ENCODE measurements around the gene TLNRD1. TPM values are rescaled to one million over a fixed set of nuclear protein-coding genes. Genes with fewer than 3 reads are reported as not detected.

Gene TLNRD1
- total RNA-seq, 1 donor from 2014 or later, result 43.1 TPM

DNA sequence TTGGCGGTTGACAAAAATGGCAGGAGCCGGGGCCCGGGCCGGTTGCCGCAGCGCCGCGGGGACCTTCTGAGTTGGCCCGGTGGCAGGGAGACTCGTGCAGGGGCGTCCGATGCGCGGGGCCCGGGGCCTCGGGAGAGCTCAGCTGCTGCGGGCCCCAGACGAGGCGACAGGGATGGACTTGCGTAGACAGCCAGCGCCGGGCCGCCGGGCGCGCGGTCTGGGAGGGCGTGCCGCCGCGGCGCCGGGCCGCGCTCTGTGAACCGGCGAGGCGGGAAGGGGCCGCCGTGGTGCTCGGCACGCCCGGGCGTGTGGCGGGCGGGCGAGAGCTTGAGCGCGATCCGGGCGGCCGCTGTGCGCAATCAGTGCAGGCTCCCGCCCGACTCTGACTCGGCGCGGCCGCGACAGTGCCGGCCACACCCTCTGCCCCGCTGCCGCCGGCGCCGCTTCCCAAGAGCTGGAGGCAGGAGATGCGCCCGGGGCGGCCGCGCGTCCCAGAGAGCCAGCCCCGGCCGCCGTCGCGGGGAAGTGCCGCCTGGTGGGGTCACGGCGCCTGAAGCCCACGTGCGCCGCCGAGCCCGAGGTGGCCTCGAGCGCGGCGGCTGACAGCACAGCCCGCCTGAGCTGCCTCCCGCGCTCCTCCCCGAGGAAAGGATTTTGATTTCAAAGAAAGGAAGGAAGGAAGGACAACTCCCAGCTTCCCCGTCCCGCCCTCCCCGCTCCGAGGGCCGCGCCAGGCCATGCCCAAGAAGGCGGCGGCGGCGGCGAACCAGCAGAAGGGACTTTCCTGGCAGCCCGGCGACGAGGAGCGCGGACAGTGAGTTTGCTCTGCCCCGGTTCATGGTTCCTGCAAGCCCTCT, 657 bp downstream of the TLNRD1 start:
- DNase-seq (ENCODE audit: low spot score), result peak; percentile 92

DNA sequence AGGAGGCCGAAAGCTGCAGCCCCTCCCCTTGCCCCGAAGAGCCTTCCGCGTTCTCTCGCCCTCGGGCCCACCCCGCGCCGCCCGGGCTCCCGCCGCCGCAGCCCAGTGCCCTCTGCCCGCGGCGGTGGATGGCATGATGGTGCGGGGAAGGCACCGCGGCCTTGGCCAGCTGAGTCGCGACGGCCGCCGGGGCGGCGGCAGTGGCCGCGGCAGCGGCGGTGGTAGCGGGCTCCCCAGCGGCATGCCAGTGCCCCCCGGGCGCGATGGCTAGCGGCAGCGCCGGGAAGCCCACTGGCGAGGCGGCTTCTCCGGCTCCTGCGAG, 1.2 kb downstream of the TLNRD1 start:
- DNase-seq (ENCODE audit: low spot score), result no peak

DNA sequence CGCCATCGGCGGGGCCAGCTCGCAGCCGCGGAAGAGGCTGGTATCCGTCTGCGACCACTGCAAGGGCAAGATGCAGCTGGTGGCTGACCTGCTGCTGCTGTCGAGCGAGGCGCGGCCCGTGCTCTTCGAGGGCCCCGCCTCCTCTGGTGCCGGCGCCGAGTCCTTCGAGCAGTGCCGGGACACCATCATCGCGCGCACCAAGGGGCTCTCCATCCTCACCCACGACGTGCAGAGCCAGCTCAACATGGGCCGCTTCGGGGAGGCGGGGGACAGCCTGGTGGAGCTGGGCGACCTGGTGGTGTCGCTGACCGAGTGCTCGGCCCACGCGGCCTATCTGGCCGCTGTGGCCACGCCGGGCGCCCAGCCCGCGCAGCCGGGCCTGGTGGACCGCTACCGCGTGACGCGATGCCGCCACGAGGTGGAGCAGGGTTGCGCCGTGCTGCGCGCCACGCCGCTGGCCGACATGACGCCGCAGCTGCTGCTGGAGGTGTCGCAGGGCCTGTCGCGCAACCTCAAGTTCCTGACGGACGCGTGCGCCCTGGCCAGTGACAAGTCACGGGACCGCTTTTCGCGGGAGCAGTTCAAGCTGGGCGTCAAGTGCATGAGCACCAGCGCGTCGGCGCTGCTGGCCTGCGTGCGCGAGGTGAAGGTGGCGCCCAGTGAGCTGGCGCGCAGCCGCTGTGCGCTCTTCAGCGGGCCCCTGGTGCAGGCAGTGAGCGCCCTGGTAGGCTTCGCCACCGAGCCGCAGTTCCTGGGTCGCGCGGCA, 1.8 kb downstream of the TLNRD1 start:
- DNase-seq (ENCODE audit: low spot score), result no peak

DNA sequence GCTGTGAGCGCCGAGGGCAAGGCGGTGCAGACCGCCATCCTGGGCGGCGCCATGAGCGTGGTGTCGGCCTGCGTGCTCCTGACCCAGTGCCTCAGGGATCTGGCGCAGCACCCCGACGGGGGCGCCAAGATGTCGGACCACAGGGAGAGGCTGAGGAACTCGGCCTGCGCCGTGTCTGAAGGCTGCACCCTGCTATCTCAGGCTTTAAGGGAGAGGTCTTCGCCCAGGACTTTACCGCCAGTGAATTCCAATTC, 2.3 kb downstream of the TLNRD1 start:
- DNase-seq (ENCODE audit: low spot score), result no peak

DNA sequence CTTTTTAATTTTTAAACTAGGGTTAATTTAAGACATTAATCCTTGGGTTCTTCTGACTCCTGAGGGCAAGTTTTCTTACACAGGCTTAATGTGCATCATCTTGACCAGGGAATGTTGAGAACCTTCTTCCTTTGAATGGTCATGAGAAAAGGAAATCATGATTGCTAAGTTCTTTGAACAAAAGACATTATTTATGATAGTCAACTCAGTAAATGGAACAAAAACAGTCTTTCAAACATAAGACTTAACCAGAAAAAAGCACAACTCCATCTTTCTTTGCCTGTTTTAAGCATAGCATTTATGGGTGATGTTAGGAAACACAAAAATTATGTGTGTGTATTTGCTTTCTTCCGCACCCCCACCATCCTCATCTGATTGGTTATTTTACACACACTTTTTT, 5.4 kb downstream of the TLNRD1 start:
- no peak for DNase-seq (ENCODE audit: low spot score)

DNA sequence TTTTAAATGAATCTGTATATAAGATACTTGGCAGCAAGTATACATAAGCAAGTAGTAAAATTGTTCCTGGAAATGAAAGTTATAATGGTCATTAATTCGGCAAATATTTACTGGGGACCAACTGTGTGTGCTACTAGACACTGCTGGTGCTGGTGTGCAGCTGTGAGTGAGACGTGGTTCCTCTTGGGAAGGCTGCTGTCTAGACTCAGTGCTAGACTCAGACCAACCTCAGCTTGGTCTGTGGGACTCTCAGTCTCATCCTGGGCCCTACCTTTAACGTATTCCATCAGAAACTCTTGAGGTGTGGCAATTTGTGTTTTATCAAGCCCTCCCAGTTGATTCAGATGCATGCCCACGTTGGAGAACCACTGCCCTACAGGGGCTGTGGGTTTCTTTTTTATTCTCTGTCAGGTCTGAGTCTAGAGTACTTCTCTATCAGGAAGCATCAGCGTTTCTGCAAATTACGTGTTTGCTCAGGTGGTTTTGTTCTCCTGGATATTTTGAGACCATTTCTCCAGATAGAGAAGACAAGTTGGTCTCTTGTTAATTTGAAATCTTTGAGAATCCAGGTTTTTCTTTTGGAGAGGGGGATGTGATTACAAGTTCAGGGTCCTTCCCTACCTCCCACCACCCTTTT, 6.8 kb downstream of the TLNRD1 start:
- DNase-seq (ENCODE audit: low spot score), result no peak

DNA sequence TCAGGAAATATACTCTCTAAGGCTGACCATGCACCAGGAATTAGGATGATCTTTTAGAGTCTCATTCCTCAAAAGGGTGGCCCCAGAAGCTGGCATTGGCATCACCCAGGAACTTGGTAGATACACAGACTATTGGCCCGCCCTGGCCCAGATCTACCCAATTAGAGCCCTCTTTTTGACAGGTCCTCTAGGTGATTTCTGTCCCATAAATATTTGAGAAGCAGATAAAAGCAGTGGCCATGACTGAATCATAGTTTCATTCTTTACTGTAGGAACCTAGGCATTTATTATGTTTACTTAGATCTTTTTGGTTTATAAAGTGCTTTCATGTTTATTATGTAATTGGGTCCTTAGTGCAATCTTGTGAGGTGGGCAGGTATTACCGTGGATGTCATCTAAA, 7.6 kb downstream of the TLNRD1 start:
- DNase-seq (ENCODE audit: low spot score), result no peak

DNA sequence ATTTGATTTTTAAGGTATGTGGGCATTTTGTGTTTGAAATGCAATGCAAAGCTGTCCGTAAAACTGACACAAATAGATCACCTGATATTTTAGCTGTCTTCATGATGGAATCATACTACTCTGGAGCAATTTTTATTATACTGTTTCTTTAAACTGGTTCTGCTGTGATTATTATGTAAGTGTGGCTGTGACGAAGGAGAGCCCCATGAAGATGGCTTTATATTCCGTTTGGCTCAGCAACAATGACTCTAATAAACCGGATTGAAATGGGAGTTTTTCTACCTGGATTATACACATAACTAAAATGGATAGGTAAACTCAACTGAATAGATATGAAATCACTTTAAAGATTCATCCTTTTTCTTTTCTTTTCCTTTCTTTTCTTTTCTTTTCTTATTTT, 9.4 kb downstream of the TLNRD1 start:
- no peak for DNase-seq (ENCODE audit: low spot score)

DNA sequence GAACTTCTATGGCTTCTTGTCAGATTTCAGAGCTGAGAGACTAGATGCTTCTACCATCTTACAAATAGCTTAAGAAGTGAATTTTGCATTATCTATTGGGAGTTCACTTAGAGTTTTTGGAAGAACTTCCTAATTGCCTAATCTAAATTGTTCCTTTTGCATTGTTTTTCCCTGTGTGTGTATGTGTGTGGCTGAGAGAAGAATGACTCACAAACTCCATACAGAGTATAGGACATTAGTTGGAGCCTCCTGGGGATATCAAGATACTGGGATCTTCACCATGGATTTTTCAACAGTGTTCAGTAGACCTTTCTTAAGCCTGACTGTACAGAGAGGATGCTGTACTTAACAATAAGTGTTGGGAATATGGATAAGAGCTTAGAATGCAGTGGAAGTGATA, 10.9 kb downstream of the TLNRD1 start:
- no peak for DNase-seq (ENCODE audit: low spot score)

DNA sequence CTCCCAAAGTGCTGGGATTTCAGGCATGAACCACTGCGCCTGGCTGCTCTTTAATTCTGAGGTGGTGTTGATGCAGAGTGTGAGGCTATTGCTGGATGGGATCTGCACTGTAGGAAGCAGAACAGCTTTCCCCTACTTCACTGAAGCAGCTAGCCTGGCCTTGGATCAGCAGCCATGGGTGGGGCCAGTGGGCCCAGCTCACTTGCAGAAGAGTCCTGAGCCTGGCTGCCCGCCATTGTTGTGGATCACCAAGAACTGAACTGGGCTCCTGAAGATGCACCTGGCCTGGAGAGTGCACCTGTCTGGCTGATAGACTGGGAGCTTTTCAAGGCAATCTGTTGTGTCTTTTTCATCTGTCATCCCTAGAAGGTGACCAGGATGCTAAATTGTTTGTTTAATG, 11.9 kb downstream of the TLNRD1 start:
- no peak for DNase-seq (ENCODE audit: low spot score)

DNA sequence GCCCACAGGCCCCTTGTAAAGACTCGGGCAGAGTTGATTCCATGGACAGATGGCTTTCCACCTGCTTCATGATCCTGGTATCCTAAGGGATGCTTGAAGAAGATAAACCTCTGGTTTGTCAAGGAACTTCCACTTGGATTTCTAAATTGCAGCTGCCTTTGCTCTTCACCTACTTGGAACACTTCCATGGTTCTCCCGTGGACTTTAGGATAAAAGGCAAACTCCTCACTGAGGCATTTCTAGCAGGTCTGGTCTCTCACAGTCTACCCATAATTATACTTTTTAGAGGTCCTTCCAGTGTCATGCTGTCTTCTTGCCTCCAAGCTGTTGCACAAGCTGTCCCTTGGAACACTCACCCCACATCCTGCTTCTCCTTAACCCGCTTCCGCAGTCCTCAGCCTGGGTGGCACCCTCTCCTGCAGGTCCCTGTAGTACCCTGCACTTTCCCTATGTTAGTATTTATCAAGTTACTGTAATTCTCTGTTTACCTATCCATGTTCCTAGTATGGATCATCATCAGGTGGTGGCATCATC, 12.7 kb downstream of the TLNRD1 start:
- DNase-seq (ENCODE audit: low spot score), result no peak

DNA sequence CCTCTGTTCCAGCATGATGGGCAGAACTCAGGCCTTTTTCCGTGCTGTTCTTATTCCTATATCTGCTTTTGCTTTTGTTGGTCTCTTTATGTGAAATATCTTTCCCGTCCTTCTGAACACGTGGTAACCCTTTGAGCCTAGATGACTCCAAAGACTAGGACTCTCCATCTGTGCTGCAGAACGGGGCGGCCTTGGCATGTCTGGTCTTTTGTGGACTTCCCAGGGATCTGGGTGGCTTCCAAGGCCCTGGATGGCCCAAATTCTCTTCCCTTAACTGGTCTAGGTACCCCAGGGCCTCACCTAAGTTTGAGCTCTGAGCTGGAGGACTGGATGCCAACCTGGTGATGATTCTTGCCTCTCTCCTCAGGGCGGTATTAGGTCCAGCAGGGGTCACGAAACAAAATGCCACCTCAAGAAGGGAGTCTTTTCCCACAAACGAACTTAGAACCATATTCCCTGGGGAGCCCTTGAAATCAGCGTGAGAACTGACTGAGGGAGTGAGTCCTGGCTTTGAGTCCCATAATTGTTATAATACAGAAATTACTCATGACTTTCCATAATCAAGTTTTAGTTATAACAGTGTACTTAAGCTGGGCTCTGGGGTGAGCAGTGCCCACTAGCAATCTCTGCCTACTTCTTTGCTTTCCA, 13.8 kb downstream of the TLNRD1 start:
- DNase-seq (ENCODE audit: low spot score), result no peak

DNA sequence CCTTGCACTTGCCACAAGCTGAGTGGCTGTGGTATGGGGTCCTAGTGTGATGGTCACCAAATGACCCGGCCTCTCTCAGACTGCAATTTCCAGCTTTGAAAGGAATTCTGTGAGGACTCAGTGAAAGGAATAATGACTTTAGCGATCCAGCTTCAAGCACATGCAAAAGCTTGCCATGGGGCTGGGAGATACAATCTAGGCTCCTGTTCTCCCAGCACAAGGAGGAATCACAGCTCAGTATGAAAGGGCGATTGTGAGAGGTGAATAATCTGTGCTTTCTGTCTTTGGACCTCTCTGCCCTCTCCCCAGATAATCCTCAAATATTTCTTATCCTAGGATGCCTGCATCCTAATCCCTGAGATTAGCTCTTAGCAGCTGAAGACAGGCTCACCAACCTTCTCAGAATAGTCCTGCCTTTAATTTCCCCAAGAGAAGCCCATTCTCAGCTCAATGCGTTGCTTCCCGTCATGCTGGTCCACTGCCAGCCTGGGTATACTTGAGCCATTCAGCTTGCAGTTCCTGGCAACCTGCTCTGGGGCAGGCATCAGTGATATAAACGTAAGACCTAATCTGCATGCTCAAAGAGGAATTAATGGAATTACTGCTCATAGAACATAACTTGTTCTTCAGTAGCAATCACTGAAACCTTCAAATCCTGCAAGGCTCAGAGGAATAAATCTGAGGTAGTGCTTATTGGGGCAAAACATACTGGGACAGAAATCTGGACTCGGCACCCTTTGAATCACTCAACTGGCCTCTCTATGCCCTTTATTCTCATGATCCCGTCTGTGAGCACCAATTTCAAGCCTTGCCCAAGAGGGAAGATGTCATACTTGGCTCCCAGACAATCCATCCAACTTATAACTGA, 15.1 kb downstream of the TLNRD1 start:
- no peak for DNase-seq (ENCODE audit: low spot score)

DNA sequence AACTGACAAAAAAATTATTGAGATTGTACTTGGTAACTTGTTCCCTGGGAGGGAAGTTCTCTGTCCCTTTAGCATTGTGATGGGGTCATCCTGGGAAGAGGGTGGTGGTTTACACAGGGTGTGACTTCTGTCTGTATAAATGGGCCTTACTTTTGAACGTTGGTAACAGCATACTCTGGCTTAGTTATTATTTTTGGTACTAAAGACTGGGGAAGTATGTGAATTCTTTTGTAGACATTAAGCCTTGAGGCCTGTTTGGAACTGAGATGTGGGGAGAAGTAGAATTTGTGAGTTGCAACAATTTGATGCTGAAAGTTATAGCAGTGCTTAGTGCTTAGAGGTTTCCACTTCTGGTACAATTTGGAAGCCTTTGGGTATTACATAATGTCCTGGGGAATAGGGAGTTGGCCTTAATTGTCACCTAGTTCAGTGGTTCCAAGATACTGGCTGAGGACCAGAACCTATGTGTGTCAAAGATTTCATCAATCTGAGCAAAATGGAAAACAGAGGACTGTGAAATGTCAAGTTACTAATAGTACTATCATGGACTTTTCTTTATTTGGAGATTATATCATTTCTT, 15.9 kb downstream of the TLNRD1 start:
- no peak for DNase-seq (ENCODE audit: low spot score)

DNA sequence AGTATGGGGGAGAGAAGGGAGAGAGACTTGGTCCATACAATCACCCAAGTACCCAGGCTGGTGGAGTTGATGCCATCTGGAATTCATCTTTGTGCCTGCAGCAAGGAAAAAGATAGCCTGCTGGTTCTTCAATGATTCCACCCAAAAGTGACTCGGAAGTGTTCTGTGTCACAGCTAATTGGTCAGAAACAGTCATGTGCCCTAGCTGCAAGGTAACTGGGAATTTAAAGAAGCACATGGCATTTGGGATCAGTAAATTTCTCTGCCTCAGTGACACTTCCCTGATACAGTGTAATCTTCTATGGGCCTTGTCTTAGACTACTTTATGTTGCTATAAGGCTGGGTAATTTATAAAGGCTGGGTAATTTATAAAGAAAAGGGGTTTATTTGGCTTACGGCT, 17.5 kb downstream of the TLNRD1 start:
- no peak for DNase-seq (ENCODE audit: low spot score)

DNA sequence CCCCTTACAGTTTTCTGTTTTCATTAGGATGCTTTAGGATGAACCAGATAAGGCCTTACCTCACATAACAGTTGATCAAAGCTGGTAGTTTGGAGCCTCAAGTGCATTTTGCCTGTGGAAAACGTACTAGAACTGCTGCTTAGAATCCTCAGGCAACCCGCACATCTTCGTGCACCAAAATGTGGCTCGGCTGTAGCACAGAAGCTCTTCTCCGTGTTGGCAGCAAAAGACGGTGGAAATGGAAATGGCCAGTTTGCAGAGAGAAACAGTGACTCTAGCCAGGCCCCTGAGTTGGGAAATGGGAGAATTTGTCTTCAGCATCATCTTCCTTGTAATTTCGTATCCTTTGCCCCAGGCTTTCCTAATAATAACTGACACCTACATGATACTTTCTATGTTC, 20.6 kb downstream of the TLNRD1 start:
- DNase-seq (ENCODE audit: low spot score), result no peak

DNA sequence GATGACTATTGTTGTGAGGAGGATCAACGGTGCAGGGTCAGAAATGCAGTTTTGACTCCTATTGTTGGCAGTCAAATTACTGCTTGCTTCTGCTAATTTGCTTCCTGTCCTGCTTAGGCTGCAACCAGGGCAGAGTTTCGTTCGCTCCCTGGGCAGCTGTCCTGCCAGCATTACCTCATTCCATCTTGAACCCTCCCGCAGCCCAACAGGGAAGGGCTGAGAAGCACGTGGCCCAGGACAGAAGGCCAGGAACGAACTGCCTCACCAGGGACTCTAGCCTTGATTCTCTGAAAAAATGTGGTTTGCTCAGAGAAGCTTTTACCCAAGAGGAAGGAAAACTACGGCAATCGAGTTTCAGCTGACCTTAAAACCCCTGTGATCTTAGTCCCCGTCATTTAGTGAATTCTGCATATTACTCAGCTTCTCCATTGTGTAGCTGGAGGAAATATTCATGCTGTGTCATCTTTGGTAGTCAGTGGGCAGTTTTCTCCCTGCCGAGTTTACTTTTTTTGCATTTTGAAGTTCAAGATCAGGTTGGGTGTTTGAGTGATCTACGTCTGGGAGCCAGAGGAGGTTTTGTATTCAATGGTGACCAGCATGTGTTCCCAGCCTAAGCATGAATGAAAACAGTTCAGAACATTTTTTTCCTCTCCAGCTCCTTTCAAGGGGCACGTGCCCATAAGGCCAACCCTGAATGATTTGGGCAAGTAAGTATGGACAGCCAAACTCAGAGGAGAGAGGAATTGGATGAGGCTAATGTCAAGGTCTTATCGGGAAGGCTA, 23.0 kb downstream of the TLNRD1 start:
- DNase-seq (ENCODE audit: low spot score), result peak; percentile 89

DNA sequence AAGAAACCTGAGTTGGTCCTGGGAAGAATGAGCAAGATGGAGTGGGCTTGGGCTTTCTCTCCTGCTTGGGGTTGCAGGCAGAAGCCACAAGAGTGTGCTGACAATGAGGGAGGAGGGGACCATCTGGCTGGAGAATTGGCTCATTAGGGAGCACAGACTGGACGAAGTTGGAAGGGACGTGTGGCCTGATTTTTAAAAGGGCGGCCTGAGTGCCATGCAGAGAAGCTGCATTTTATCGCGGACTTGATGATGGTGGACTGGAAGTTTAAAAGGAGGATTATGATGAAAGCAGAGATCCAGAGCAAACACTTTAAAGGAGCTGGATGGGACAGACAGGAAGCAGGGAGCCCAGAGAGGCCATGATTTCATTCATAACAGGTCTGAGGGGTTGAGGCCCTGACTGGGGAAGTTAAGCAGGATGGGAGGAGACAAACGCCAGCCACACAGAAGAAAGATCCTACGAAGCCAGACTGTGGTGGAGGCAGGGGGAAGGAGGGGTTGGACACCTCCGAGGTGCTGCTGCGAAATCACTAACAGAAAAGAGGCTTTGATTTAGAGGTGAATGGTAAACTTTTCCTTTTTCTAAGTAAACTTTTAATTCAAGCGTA, 23.6 kb downstream of the TLNRD1 start:
- DNase-seq (ENCODE audit: low spot score), result no peak

DNA sequence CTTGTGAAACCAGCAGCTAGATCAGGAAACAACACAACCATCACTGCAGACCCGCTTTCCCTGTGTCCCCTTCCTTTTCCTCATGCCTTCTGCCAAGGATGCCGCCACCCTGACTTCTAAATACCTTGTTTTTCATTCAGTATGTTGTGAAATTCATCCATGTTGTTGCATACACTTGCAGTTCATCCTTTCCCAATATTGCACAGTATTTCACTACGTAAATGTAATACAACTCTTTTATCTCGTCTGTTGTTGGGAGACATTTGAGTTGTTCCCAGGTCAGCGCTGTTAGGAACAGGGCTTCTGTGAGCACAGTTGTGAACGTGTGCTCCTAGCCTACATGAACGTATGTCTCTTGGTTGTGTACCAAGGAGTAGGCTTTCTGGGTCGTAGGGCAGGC, 24.2 kb downstream of the TLNRD1 start:
- no peak for DNase-seq (ENCODE audit: low spot score)
